ENCODE measurements around the gene ZNF280A.

- TF ChIP-seq, protein P1, sequence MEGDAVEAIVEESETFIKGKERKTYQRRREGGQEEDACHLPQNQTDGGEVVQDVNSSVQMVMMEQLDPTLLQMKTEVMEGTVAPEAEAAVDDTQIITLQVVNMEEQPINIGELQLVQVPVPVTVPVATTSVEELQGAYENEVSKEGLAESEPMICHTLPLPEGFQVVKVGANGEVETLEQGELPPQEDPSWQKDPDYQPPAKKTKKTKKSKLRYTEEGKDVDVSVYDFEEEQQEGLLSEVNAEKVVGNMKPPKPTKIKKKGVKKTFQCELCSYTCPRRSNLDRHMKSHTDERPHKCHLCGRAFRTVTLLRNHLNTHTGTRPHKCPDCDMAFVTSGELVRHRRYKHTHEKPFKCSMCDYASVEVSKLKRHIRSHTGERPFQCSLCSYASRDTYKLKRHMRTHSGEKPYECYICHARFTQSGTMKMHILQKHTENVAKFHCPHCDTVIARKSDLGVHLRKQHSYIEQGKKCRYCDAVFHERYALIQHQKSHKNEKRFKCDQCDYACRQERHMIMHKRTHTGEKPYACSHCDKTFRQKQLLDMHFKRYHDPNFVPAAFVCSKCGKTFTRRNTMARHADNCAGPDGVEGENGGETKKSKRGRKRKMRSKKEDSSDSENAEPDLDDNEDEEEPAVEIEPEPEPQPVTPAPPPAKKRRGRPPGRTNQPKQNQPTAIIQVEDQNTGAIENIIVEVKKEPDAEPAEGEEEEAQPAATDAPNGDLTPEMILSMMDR (IDR thresholded peaks at IDR 0.05), result no peak
- TF ChIP-seq POLR2A (IDR thresholded peaks at IDR 0.05), result no peak
These were observed 34.5 kb downstream of the ZNF280A start for GRCh38 chr22:22485524-22485923.
